Mucosa of rectum (tissue), 2 donors: Measurements from ENCODE around the gene CORO2A.
A peak's percentile ranks its signal among the peaks of the same experiment; 100 is the strongest.
"Not testable (repeated sequence)": the region's sequence is repeated elsewhere in the genome, so short reads cannot be mapped to it uniquely, and the experiment has no call there.

Experiments used
- H3K27ac ChIP-seq, 2 donors: one replicate each; pipeline ENCODE4 v1.7.0; 2013; ENCODE audit warnings: inconsistent platforms in 2 of 2, low read depth in 2 of 2, low read length in 2 of 2
- H3K27me3 ChIP-seq, 2 donors: one replicate each; pipeline ENCODE4 v1.7.0; 2013; ENCODE audit warnings: low read length in 2 of 2; ENCODE audit not compliant: control insufficient read depth in 2 of 2, insufficient read depth in 2 of 2
- H3K36me3 ChIP-seq, 2 donors: one replicate each; pipeline ENCODE4 v1.7.0; 2013; ENCODE audit warnings: low read length in 2 of 2; ENCODE audit not compliant: control insufficient read depth in 2 of 2, insufficient read depth in 2 of 2
- H3K4me1 ChIP-seq, 2 donors: one replicate each; pipeline ENCODE4 v1.7.0; 2013; ENCODE audit warnings: low read length in 2 of 2, mild to moderate bottlenecking in 1 of 2; ENCODE audit not compliant: control insufficient read depth in 2 of 2, insufficient read depth in 2 of 2
- H3K4me3 ChIP-seq, 2 donors: one replicate each; pipeline ENCODE4 v1.7.0; 2013; ENCODE audit warnings: low read length in 2 of 2
- H3K9ac ChIP-seq, 2 donors: one replicate each; pipeline ENCODE4 v1.7.0; 2013; ENCODE audit warnings: low read length in 2 of 2, low read depth in 1 of 2, mild to moderate bottlenecking in 1 of 2
- H3K9me3 ChIP-seq, 2 donors: one replicate each; pipeline ENCODE4 v1.7.0; 2013; ENCODE audit warnings: low read length in 2 of 2; ENCODE audit not compliant: control insufficient read depth in 2 of 2
- donor health status: healthy.
- donor health status: Normal muscosa, but diverticular disease.

CORO2A gene

GRCh38 chr9:98094316-98094715 is 98.1 kb downstream of the CORO2A start:
- H3K27me3 ChIP-seq = no peaks in the 10 kb centered on the region
- no peaks in the 10 kb centered on the region for H3K9me3 ChIP-seq
- no peak overlapping the region for H3K4me3 ChIP-seq
- H3K4me1 ChIP-seq = peaks cover 0 to 5% of the 10 kb centered on the region in 2 donors
- H3K27ac ChIP-seq = no peak overlapping the region
- peaks cover 28 to 50% of the 10 kb centered on the region in 2 donors for H3K36me3 ChIP-seq
- no peak overlapping the region for H3K9ac ChIP-seq

DNA sequence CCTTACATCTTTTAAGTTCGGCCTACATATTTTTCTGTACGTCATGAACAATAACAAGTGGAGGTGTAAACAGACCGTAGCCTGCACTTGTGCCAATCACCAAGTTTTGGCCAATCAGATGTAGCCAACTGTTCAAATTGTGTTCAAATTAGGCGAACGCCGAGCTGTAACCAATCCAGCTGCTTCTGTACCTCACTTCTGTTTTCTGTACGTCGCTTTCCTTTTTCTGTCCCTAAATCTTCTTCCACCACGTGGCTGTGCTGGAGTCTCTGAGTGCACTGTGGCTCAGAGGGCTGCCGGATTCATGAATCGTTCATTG is 99.9 kb downstream of the CORO2A start:
- H3K27me3 ChIP-seq = no peaks in the 10 kb centered on the region
- peaks cover 20 to 38% of the 10 kb centered on the region in 2 donors for H3K36me3 ChIP-seq
- no peak overlapping the region for H3K27ac ChIP-seq
- no peaks in the 10 kb centered on the region for H3K9me3 ChIP-seq
- H3K4me1 ChIP-seq = peaks cover 0 to 4% of the 10 kb centered on the region in 2 donors
- no peak overlapping the region for H3K4me3 ChIP-seq
- no peak overlapping the region for H3K9ac ChIP-seq

GRCh38 chr9:98091735-98092612 is 100.5 kb downstream of the CORO2A start:
- Histone ChIP-seq H3K9ac (no peak overlapping the region), H3K9me3 (no peaks in the 10 kb centered on the region), H3K36me3 (peaks cover 16 to 33% of the 10 kb centered on the region in 2 donors), H3K4me3 (no peak overlapping the region), H3K27ac (no peak overlapping the region), H3K27me3 (no peaks in the 10 kb centered on the region), H3K4me1 (peaks cover 0 to 4% of the 10 kb centered on the region in 2 donors)

DNA sequence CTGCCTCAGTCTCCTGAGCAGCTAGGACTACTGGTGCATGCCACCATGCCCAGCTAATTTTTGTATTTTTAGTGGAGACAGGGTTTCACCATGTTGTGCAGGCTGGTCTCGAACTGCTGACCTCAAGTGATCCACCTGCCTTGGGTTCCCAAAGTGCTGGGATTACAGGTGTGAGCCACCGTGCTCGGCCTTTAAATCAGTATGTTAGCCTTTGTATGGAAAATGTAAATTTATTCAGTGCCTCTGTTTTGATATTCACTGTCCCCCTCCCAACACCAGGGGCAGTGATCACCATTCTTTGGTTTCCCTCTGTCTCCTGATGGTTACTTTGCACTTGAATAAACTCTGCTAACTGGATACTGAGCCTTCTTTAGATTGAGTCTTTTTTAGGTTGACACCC is 101.8 kb downstream of the CORO2A start:
- not testable (repeated sequence) for H3K27me3 ChIP-seq, H3K9me3 ChIP-seq, H3K4me1 ChIP-seq, H3K9ac ChIP-seq, H3K4me3 ChIP-seq, H3K27ac ChIP-seq
- peaks cover 17 to 38% of the 10 kb centered on the region in 2 donors for H3K36me3 ChIP-seq

DNA sequence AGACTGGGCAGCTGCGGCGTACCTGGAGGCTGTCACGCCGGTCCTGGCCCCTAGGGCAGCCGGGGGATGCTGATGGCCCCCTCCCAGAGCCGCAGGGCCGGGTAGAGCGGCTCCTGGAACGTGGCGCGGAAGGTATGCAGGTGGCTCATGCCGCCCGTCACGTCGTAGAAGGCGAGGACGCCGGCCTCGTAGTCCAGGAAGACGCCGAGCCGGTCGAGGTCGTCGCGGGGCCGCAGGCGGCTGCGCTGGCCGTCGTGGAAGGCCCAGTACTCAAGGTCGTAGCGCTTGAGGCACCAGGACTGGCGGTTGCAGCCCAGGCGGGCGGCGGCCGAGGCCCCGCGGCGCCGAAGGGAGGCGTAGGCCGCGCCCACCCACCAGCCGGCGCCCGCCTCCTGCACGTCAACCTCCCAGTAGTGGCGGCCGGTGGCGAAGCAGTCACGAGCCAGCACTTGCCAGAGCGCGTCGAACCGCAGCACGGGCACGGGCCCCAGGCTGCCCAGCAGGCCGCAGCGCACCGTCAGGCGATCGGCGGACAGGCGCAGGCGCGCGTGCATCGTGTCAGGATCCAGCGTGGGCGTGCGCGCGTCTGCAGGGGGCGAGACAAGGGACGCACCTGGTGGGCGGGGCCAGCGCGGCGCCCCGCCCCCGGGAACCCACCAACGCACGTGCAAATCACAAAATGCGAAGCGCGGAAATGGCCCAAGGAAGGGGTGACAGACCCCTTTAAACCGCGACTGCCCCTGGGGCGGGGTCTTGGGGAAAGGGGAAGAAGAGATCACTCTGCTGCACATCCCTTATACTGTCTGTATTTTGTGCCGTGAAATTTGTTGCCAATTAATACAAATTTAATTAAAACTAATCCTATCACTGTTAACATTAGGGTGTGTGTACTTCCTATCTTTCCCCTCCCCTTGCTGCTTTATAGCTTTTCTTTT is 104.8 kb downstream of the CORO2A start:
- Histone ChIP-seq H3K9ac (no peak overlapping the region), H3K27me3 (no peaks in the 10 kb centered on the region), H3K4me1 (peaks cover 8% of the 10 kb centered on the region in 2 donors), H3K36me3 (peaks cover 34 to 44% of the 10 kb centered on the region in 2 donors), H3K9me3 (no peaks in the 10 kb centered on the region), H3K27ac (no peak overlapping the region), H3K4me3 (peak overlapping the region in 1 of 2 donors; percentile 13)

DNA sequence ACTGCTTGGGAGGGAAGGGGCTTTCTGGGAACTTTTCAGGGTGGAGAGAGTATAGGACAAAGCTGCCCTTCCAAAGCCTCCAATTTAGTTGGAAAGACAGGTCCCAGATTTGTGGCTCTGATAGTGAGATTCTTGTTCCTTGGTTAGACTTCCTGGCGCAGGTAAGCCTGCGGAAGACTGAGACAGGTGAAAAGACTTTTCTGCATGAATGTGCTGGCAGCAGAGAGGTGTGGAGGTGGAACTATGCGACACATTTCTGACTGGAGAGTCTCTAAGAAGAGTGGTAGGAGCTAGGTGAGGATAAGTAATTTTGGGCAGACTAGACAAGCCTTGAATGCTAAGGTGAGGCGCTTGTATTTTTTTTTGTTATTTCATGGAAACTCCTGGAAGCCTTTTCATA is 106.0 kb downstream of the CORO2A start:
- H3K36me3 ChIP-seq = peaks cover 46 to 50% of the 10 kb centered on the region in 2 donors
- H3K27me3 ChIP-seq = no peaks in the 10 kb centered on the region
- no peaks in the 10 kb centered on the region for H3K9me3 ChIP-seq
- no peak overlapping the region for H3K27ac ChIP-seq
- H3K4me1 ChIP-seq = peaks cover 17 to 19% of the 10 kb centered on the region in 2 donors
- H3K4me3 ChIP-seq = no peak overlapping the region
- H3K9ac ChIP-seq = no peak overlapping the region

GRCh38 chr9:98085944-98086343 is 106.5 kb downstream of the CORO2A start:
- Histone ChIP-seq H3K4me1 (peaks cover 19 to 25% of the 10 kb centered on the region in 2 donors), H3K4me3 (no peak overlapping the region), H3K27me3 (no peaks in the 10 kb centered on the region), H3K9ac (no peak overlapping the region), H3K27ac (no peak overlapping the region), H3K9me3 (no peaks in the 10 kb centered on the region), H3K36me3 (peaks cover 51 to 56% of the 10 kb centered on the region in 2 donors)

GRCh38 chr9:98085058-98085457 is 107.4 kb downstream of the CORO2A start:
- Histone ChIP-seq H3K4me3 (no peak overlapping the region), H3K27ac (no peak overlapping the region), H3K9me3 (no peaks in the 10 kb centered on the region), H3K9ac (no peak overlapping the region), H3K36me3 (peaks cover 60 to 63% of the 10 kb centered on the region in 2 donors), H3K4me1 (peaks cover 23 to 32% of the 10 kb centered on the region in 2 donors), H3K27me3 (no peaks in the 10 kb centered on the region)

- H3K4me3 ChIP-seq = no peak overlapping the region
- no peak overlapping the region for H3K9ac ChIP-seq
- peaks cover 63 to 66% of the 10 kb centered on the region in 2 donors for H3K36me3 ChIP-seq
- H3K27ac ChIP-seq = peak overlapping the region in 1 of 2 donors; percentile 9
- H3K4me1 ChIP-seq = peaks cover 23 to 32% of the 10 kb centered on the region in 2 donors
- no peaks in the 10 kb centered on the region for H3K9me3 ChIP-seq
- no peaks in the 10 kb centered on the region for H3K27me3 ChIP-seq
Measured at GRCh38 chr9:98084396-98084795, 108.0 kb downstream of the CORO2A start.
